ENCODE results near the gene OPN5.
"Not testable (repeated sequence)": the region's sequence is repeated elsewhere in the genome, so short reads cannot be mapped to it uniquely, and the experiment has no call there.

OPN5 gene, protein sequence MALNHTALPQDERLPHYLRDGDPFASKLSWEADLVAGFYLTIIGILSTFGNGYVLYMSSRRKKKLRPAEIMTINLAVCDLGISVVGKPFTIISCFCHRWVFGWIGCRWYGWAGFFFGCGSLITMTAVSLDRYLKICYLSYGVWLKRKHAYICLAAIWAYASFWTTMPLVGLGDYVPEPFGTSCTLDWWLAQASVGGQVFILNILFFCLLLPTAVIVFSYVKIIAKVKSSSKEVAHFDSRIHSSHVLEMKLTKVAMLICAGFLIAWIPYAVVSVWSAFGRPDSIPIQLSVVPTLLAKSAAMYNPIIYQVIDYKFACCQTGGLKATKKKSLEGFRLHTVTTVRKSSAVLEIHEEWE

DNA sequence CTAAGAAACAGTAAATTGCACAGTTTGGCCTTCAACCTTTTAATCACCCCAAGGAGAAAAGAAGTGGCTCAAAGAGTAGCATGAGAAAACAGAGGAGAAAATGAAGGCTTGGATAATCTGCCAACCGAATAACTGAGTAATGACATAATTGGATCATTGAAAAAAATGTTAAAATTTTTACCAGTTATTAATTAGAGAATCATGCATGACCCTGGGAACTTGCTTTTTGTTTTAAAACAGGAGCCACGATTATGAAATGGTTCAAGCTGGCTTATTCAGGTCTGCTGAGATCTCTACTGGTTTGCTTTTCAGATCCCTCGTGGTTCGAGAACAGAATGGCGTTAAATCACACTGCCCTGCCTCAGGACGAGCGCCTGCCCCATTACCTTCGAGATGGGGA, at the start of gene OPN5:
OPN5 (plus strand) TSS at position 301 of the 400 bp plus-strand sequence; CDS start at position 336, 35 bp downstream.
- FAIRE-seq: no peak

- FAIRE-seq: no peak
Measured at GRCh38 chr6:47733879-47734558, 47.8 kb upstream of the OPN5 start.

DNA sequence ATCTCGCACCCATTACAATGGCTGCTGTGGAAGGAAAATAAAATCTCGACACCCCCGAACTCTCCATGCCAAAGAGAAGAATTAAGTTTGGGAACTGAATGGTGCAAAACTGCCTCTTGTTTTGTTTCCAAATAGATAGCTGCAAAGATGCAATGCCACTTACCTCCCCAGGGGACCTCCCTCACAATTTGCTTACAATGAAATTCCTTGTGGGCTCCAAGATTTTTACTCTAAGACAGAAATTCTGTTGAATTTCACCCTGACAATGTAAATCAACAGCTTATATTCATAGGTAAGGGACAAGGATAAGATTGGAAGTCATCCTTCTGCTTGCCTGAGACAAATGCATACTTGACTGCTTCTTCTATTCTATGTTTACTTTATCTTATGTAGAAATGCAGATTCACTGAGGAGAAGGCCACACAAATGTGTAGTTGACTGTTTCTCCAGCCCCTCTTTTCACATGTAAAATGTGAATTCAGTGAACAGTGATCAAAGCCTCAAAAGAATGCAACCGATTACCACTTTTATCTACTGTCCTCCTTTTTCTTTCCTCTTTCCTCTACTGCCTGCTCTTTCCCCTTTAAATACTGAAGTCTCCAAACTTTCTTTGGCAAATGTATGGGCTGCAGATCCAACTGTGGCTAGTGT, 46.9 kb upstream of the OPN5 start:
- FAIRE-seq: no peak

GRCh38 chr6:47736083-47736700, 45.6 kb upstream of the OPN5 start:
- no peak for FAIRE-seq

GRCh38 chr6:47737406-47737805, 44.4 kb upstream of the OPN5 start:
- FAIRE-seq: no peak

- no peak for FAIRE-seq
Measured at GRCh38 chr6:47740714-47741113, 41.1 kb upstream of the OPN5 start.

- FAIRE-seq: no peak
Measured at GRCh38 chr6:47741807-47742206, 40.0 kb upstream of the OPN5 start.

GRCh38 chr6:47743744-47744143, 38.1 kb upstream of the OPN5 start:
- FAIRE-seq: no peak

- not testable (repeated sequence) for FAIRE-seq
Measured at GRCh38 chr6:47745269-47745668, 36.6 kb upstream of the OPN5 start.

DNA sequence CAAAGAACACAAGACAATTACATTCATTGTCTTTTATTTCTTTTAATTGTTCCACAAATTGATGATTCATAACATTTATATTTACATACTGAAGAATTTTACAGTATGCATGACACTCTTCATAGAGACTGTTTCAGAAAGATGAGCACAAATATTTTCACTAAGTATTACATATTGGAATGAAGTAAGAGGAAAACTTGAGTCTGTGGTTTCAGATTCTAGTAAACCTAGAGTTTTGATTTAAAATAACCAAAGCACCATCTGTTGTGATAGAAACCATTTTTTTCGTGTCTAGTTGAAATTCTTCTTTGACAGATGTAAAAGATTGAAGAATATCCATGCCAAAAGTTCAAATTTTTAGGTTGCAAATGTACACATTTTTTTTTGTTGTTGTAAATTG, 32.1 kb upstream of the OPN5 start:
- no peak for FAIRE-seq

- FAIRE-seq: no peak
Measured at GRCh38 chr6:47752801-47753200, 29.0 kb upstream of the OPN5 start.

DNA sequence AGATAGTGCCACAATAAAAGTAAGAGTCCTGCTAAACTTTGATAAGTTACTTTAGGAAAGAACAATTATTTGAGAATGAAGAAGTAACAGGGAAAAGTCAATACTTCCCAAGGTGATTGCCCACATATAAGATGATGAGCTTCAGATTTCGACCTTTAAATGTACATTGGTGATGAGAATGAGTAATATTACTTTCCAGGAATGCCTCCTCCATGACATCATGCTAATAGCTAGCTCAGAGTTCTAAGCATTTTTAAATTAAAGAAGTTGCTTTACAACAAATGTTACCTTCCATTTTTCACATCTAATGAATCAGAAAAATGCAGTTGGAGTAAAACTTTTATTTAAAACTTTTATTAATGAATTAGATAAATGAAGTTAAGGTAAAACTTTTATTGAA, 22.5 kb upstream of the OPN5 start:
- no peak for FAIRE-seq

DNA sequence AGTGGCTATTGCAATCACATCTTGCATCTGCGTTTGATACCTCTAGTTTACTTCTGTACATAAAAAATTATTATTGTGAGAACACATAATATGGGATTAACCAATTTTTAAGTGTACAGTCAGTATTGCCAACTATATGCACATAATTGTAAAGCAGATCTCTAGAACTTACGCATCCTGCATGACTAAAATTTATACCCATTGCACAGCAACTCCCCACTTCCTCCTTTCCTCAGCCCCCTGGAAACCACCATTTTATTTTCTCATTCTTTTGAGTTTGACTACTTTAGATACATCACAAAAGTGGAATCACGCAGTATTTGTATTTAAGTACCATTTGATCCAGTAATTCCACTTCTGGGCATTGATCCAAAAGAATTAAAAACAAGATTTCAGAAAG, 19.3 kb upstream of the OPN5 start:
- no peak for FAIRE-seq

GRCh38 chr6:47766445-47766844, 15.4 kb upstream of the OPN5 start:
- FAIRE-seq: no peak

- FAIRE-seq: peak; percentile 11
Measured at GRCh38 chr6:47767102-47767501, 14.7 kb upstream of the OPN5 start.

DNA sequence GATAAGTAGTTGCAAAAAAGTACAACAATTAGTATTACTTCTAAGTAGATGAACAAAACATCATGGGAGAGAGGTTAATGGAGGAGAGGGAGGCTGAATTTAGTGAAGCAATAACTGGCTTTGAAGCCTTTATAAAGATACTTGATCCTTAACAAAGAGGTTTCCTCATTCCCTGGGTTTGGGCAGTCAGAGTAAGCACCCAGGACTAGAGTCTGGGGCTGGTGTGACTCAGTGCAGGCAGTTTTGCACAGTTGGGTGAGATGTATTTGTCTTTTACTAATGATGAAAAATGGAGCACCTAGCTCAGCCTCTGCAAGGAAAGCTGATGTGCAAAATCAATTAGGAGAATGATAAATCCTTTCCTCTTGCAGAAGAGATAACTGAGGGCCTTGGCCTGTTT, 11.8 kb upstream of the OPN5 start:
- no peak for FAIRE-seq

- FAIRE-seq: no peak
Measured at GRCh38 chr6:47772359-47772758, 9.5 kb upstream of the OPN5 start.

DNA sequence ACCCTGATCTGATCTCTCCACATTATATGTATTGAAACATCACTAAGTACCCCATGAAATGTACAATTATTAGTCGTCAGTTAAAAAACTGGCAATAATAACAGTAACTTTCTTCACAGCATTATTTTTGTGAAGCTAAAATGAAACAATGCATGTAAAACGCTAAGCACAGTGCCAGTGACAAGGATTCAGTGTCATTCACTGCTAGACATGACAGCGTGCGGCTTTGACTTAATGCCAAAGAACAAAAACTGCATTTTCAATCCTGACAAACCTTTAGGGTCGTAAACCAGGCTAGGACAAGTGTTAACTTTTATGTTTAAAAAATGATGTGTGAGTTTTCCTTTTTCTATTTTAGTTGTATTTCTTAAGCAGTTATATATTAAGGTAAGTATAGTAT, 8.8 kb upstream of the OPN5 start:
- FAIRE-seq: no peak

GRCh38 chr6:47780510-47781356, 1.1 kb upstream of the OPN5 start:
- peak; percentile 96 for FAIRE-seq

DNA sequence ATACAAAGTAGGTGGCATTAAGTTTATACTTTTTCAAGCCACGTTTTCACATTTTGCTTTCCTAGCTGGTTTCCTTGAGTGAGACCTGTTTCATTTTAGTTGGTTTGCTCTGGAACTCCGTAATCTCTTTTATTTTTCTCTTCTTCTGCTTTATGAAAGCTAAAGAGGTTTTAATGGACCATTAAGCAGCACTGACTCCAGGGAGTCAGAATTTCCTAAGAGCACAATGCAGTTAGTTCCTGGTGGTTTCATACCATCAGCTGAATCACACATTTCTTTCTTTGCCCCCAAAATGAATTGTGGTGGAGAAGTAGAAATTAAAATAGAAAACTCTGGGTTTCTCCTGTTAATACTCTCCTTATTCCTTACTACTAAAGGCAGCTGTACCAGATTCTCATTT, 3.4 kb downstream of the OPN5 start:
- FAIRE-seq: no peak

DNA sequence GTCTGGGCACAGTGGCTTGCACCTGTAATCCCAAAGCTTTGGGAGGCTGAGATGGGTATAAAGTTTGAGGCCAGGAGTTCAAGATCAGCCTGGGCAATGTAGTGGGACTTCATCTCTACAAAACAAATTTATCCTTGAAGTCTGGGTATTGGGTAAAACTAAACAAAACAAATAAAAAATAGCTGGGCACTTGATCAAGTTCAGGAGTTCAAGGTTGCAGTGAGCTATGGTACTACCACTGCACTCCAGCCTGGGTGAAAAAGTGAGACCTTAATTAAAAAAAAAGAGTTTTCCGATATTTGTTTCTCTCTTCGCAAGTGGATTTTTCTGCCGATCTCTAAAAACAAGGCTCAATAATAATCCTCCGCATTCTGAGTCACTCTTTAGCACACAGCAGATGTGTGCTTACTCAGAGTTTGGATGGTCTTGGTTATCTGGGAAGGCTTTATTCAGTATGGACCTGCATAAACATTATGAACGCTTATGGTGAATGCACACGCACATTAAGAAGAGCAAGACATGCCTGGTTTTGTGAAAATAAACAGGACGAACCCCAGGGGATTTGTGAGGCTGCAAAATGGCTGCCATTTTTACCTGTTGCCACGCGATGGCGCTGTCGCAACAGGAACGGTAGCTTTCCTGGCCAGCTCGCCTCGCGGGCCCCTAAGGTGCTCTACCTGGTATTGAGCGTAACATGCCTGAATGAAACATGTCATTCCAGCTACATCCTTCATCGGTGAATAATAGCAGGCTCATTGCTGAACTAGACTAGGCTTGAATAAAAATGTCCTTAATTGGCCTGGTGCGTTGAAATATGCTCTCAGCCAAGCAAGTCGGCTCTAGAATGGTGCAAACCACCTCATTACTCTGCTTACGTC, 6.0 kb downstream of the OPN5 start:
- peak; percentile 29 for FAIRE-seq

GRCh38 chr6:47788498-47788884, 6.7 kb downstream of the OPN5 start:
- FAIRE-seq: no peak
